Measurements from ENCODE around the gene KIF26B. TPM values are rescaled to one million over a fixed set of nuclear protein-coding genes. Genes with fewer than 3 reads are reported as not detected.

Gene KIF26B
- total RNA-seq, 1 experiment from 2014 or later = 0.04 TPM

- Histone ChIP-seq H3K79me2 (ENCODE audit: low read length) (no peaks in the 10 kb centered on the region), H3K9ac (ENCODE audit: low read length) (no peak overlapping the region), H3K36me3 (ENCODE audit: low read depth, low read length) (no peaks in the 10 kb centered on the region), H3K4me2 (ENCODE audit: low read length) (no peak overlapping the region), H4K20me1 (ENCODE audit: low read length) (no peaks in the 10 kb centered on the region), H3K4me1 (ENCODE audit: insufficient read depth, low read length) (no peaks in the 10 kb centered on the region), H3K27me3 (ENCODE audit: low read length) (peaks cover 78% of the 10 kb centered on the region), H3K4me3 (ENCODE audit: low read length) (no peak overlapping the region), H3K27ac (ENCODE audit: low read length) (no peak overlapping the region), H2AFZ (ENCODE audit: low read length) (no peak overlapping the region), H3K9me2 (replicated peaks; ENCODE audit: low read length) (no peaks in the 10 kb centered on the region), H3F3A (ENCODE audit: low read length, unreplicated experiment) (no peaks in the 10 kb centered on the region), H3K9me3 (ENCODE audit: low read length) (no peaks in the 10 kb centered on the region)
- ChIA-PET CTCF (interaction anchor here (0.6 kb wide), 1 partner anchor 1685 kb away, joined by 4 read pairs; no protein-coding TSS in a partner anchor), POLR2A (ENCODE audit: unreplicated experiment) (no interaction called here)
- no TSS peak for BruUV-seq (replicated peaks)
- DNase-seq (no peak), ATAC-seq (no peak)
- TF ChIP-seq EZH2 (IDR thresholded peaks at IDR 0.05; ENCODE audit: low read length, unreplicated experiment) (no peak), EZH2phosphoT487 (IDR thresholded peaks at IDR 0.05; ENCODE audit: borderline replicate concordance, low read length) (no peak)
- TF ChIP-seq, protein P1, sequence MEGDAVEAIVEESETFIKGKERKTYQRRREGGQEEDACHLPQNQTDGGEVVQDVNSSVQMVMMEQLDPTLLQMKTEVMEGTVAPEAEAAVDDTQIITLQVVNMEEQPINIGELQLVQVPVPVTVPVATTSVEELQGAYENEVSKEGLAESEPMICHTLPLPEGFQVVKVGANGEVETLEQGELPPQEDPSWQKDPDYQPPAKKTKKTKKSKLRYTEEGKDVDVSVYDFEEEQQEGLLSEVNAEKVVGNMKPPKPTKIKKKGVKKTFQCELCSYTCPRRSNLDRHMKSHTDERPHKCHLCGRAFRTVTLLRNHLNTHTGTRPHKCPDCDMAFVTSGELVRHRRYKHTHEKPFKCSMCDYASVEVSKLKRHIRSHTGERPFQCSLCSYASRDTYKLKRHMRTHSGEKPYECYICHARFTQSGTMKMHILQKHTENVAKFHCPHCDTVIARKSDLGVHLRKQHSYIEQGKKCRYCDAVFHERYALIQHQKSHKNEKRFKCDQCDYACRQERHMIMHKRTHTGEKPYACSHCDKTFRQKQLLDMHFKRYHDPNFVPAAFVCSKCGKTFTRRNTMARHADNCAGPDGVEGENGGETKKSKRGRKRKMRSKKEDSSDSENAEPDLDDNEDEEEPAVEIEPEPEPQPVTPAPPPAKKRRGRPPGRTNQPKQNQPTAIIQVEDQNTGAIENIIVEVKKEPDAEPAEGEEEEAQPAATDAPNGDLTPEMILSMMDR (conservative IDR thresholded peaks at IDR 0.05; ENCODE audit: low read depth, low read length) = no peak
- intact Hi-C loops (cut with micrococcal nuclease) = no loop called here
Measured at GRCh38 chr1:245365095-245366020, 210.6 kb downstream of the KIF26B start.

DNA sequence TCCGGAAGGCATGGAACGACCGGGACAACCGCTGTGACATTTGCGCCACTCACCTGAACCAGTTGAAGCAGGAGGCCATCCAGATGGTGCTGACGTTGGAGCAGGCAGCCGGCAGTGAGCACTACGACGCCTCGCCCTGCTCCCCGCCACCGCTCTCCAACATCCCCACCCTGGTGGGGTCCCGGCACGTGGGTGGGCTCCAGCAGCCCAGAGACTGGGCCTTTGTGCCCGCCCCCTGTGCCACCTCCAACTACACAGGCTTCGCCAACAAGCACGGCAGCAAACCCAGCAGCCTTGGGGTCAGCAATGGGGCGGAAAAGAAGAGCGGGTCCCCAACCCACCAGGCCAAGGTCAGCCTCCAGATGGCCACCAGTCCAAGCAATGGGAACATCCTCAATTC lies 212.1 kb downstream of the KIF26B start:
- no peaks in the 10 kb centered on the region for H3K4me1 ChIP-seq (ENCODE audit: insufficient read depth, low read length)
- no peak overlapping the region for H3K4me3 ChIP-seq (ENCODE audit: low read length)
- TF ChIP-seq EZH2phosphoT487 (IDR thresholded peaks at IDR 0.05; ENCODE audit: borderline replicate concordance, low read length) (no peak), EZH2 (IDR thresholded peaks at IDR 0.05; ENCODE audit: low read length, unreplicated experiment) (no peak)
- POLR2A ChIA-PET (ENCODE audit: unreplicated experiment) = no interaction called here
- no peak overlapping the region for H3K9ac ChIP-seq (ENCODE audit: low read length)
- H4K20me1 ChIP-seq (ENCODE audit: low read length) = no peaks in the 10 kb centered on the region
- DNase-seq = no peak
- ATAC-seq = no peak
- H3K36me3 ChIP-seq (ENCODE audit: low read depth, low read length) = no peaks in the 10 kb centered on the region
- H2AFZ ChIP-seq (ENCODE audit: low read length) = no peak overlapping the region
- H3K27ac ChIP-seq (ENCODE audit: low read length) = no peak overlapping the region
- CTCF ChIA-PET = no interaction called here
- no peaks in the 10 kb centered on the region for H3K9me3 ChIP-seq (ENCODE audit: low read length)
- no peaks in the 10 kb centered on the region for H3F3A ChIP-seq (ENCODE audit: low read length, unreplicated experiment)
- H3K27me3 ChIP-seq (ENCODE audit: low read length) = peaks cover 91% of the 10 kb centered on the region
- intact Hi-C loops (cut with micrococcal nuclease) = no loop called here
- H3K9me2 ChIP-seq (replicated peaks; ENCODE audit: low read length) = no peaks in the 10 kb centered on the region
- H3K79me2 ChIP-seq (ENCODE audit: low read length) = no peaks in the 10 kb centered on the region
- no TSS peak for BruUV-seq (replicated peaks)
- no peak overlapping the region for H3K4me2 ChIP-seq (ENCODE audit: low read length)

GRCh38 chr1:245370175-245370825 lies 215.5 kb downstream of the KIF26B start:
- BruUV-seq (replicated peaks) = no TSS peak
- Histone ChIP-seq H3K4me3 (ENCODE audit: low read length) (no peak overlapping the region), H3K79me2 (ENCODE audit: low read length) (no peaks in the 10 kb centered on the region), H3K4me1 (ENCODE audit: insufficient read depth, low read length) (no peaks in the 10 kb centered on the region), H3K9me2 (replicated peaks; ENCODE audit: low read length) (no peaks in the 10 kb centered on the region), H3F3A (ENCODE audit: low read length, unreplicated experiment) (no peaks in the 10 kb centered on the region), H3K4me2 (ENCODE audit: low read length) (no peak overlapping the region), H3K27me3 (ENCODE audit: low read length) (peaks cover 95% of the 10 kb centered on the region), H3K36me3 (ENCODE audit: low read depth, low read length) (no peaks in the 10 kb centered on the region), H3K27ac (ENCODE audit: low read length) (no peak overlapping the region), H4K20me1 (ENCODE audit: low read length) (no peaks in the 10 kb centered on the region), H3K9me3 (ENCODE audit: low read length) (no peaks in the 10 kb centered on the region), H2AFZ (ENCODE audit: low read length) (no peak overlapping the region), H3K9ac (ENCODE audit: low read length) (no peak overlapping the region)
- POLR2A ChIA-PET (ENCODE audit: unreplicated experiment) = no interaction called here
- ATAC-seq (no peak), DNase-seq (no peak)
- CTCF ChIA-PET = no interaction called here
- intact Hi-C loops (cut with micrococcal nuclease) = no loop called here
- TF ChIP-seq, protein P1 (conservative IDR thresholded peaks at IDR 0.05; ENCODE audit: low read depth, low read length) = no peak
- no peak for TF ChIP-seq EZH2 (IDR thresholded peaks at IDR 0.05; ENCODE audit: low read length, unreplicated experiment)
